ENCODE measurements around the gene NCKAP5. TPM values are rescaled to one million over a fixed set of nuclear protein-coding genes. Genes with fewer than 3 reads are reported as not detected.

The NCKAP5 gene
- total RNA-seq, 2 donors from 2014 or later: not detected

DNA sequence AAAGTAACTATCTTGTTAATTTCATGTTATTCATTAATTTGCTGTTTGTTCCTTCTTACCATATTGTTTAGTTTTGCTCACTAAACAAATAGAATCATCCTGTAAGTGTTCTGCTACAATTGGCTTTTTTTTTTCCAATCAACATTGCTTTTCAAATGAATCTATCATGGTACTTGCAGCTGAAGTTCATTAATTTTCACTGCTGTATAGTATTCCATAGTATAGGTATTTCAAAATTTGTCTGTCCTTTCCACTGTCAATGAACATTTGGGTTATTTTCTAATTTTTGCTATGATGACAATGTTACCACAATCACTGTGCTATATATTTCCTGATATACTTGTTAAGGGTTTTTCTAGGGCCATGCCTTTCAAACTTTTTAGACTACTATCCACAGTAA, 809.3 kb downstream of the NCKAP5 start:
- DNase-seq (no peak), ATAC-seq (no peak)
- Mint-ChIP-seq H3K27ac (no peak overlapping the region), H3K4me3 (no peak overlapping the region), H3K4me1 (no peaks in the 10 kb centered on the region), H3K36me3 (ENCODE audit: low read depth) (no peaks in the 10 kb centered on the region), H3K27me3 (no peaks in the 10 kb centered on the region)
- no peaks in the 10 kb centered on the region for H3K9me3 ChIP-seq (ENCODE audit: control insufficient read depth, low read length, poor library complexity, severe bottlenecking)

DNA sequence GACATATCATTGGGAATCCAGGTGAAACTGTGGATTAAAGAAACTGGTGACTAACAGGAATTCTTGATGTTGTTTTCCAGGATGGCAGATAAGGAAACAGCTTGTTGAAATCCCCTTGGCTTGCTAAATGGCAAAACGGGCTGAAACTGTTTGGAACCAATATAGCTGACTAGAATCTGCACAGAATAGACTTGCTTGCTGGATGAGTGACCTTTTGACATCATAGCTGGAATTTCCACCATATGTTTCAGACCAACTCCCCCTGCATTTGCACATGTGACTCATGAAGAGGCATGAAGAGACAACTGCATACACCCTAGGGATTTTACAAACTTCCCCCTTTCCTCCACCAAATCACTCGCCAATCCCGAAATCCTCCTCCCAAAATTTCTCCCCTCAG, 810.6 kb downstream of the NCKAP5 start:
- no peak overlapping the region for H3K27ac Mint-ChIP-seq
- no peak overlapping the region for H3K4me3 Mint-ChIP-seq
- DNase-seq (no peak), ATAC-seq (no peak)
- H3K36me3 Mint-ChIP-seq (ENCODE audit: low read depth): no peaks in the 10 kb centered on the region
- no peaks in the 10 kb centered on the region for H3K4me1 Mint-ChIP-seq
- no peaks in the 10 kb centered on the region for H3K27me3 Mint-ChIP-seq
- no peaks in the 10 kb centered on the region for H3K9me3 ChIP-seq (ENCODE audit: control insufficient read depth, low read length, poor library complexity, severe bottlenecking)

DNA sequence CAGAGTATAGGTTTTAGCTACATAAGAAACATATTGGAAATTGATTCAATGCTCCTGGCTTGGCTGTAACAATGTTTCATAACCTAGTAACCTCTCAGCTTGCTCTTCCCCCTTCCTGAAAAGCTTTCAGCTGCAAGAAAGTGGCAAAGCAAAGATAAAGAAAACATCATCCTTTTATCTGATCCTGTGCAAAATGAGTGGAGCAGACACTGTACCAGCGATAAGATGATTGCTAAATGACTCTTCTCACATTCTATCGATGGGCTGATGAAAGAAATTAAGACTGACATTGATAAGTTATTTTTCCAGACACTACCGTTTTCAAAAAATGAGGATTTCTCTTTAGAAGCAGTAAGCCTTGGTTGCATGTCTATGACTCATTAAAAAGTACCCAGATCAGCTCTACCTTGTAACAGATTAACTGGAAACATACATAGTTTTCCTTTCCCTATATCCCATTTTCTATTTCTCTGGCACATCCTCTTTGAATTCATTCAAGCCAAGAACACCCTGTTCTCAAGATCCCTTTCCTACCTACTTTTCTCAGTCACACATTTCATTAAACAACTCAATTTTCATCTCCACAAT, 811.2 kb downstream of the NCKAP5 start:
- H3K36me3 Mint-ChIP-seq (ENCODE audit: low read depth): no peaks in the 10 kb centered on the region
- no peaks in the 10 kb centered on the region for H3K9me3 ChIP-seq (ENCODE audit: control insufficient read depth, low read length, poor library complexity, severe bottlenecking)
- no peaks in the 10 kb centered on the region for H3K27me3 Mint-ChIP-seq
- no peak overlapping the region for H3K27ac Mint-ChIP-seq
- ATAC-seq: no peak
- DNase-seq: no peak
- H3K4me1 Mint-ChIP-seq: no peaks in the 10 kb centered on the region
- H3K4me3 Mint-ChIP-seq: no peak overlapping the region

DNA sequence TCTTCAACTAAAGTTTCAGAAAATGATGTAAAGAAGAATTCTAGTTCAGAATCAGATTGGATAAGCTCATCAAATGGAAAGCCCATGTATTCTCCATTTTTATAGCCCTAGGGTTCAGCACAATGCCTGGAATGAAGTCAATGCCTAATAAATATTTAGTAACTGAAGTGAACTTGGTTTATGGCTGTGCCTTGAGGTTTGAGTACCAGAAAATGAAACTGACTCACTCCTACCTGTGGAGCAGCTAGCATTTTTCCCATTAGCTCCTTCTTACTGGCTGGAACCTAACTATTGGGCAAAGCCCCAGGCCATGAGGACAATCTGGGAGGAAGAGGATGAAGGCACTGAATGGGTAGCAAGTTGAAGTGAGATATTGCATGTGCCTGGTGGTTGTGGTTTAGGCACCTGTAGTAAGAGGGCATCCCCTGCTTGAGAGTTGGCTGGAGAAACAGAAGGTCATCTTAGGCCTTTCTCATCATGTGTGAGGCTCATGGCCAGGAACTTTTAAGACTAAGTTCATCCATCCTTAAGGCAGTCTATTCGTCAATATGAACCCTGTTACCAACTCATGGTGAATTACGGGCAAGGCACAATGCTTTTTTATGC, 813.3 kb downstream of the NCKAP5 start:
- Mint-ChIP-seq H3K4me1 (no peaks in the 10 kb centered on the region), H3K4me3 (no peak overlapping the region), H3K27me3 (no peaks in the 10 kb centered on the region), H3K36me3 (ENCODE audit: low read depth) (no peaks in the 10 kb centered on the region), H3K27ac (no peak overlapping the region)
- no peaks in the 10 kb centered on the region for H3K9me3 ChIP-seq (ENCODE audit: control insufficient read depth, low read length, poor library complexity, severe bottlenecking)
- DNase-seq (no peak), ATAC-seq (no peak)

GRCh38 chr2:132754392-132754791, 813.9 kb downstream of the NCKAP5 start:
- Mint-ChIP-seq H3K27ac (no peak overlapping the region), H3K4me1 (no peaks in the 10 kb centered on the region), H3K4me3 (no peak overlapping the region), H3K27me3 (no peaks in the 10 kb centered on the region), H3K36me3 (ENCODE audit: low read depth) (no peaks in the 10 kb centered on the region)
- DNase-seq (no peak), ATAC-seq (no peak)
- no peaks in the 10 kb centered on the region for H3K9me3 ChIP-seq (ENCODE audit: control insufficient read depth, low read length, poor library complexity, severe bottlenecking)

DNA sequence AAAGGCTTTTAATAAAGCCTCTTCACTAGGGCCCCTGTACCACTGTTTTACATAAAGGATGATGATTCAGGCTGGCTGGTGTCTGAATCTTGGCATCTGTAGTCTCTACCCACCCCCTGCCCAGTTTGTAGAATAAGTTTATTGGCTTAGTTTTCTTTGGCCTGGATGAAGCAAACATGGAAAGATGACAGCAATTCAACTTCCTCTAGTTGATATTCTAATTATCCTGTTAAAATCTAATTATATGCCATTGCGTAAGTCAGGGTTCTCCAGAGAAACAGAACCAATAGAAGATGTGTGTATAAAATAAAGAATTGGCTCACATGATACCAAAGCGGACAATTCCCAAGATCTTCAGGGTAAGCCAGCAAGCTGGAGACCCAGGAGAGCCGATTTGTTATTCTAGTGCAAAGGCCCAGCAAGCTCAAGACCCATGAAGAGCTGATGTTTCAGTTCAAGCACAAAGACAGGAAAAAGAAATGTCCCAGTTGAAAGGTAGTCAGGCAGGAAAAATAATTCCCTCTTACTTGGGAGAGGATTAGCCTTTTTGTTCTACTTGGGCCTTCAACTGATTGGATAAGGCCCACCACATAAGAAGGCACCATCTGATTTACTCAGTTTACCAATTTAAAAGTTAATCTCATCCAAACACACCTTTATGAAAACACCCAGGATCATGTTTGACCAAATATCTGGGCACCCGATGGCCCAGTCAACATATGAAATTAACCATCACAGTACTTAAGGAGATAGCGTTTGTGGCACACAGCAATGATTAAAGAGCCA, 815.6 kb downstream of the NCKAP5 start:
- Mint-ChIP-seq H3K36me3 (ENCODE audit: low read depth) (no peaks in the 10 kb centered on the region), H3K27me3 (no peaks in the 10 kb centered on the region), H3K4me1 (no peaks in the 10 kb centered on the region), H3K4me3 (no peak overlapping the region), H3K27ac (no peak overlapping the region)
- no peak for DNase-seq
- ATAC-seq: no peak
- no peaks in the 10 kb centered on the region for H3K9me3 ChIP-seq (ENCODE audit: control insufficient read depth, low read length, poor library complexity, severe bottlenecking)

GRCh38 chr2:132751836-132752235, 816.4 kb downstream of the NCKAP5 start:
- Mint-ChIP-seq H3K36me3 (ENCODE audit: low read depth) (no peaks in the 10 kb centered on the region), H3K4me3 (no peak overlapping the region), H3K27ac (no peak overlapping the region), H3K27me3 (no peaks in the 10 kb centered on the region), H3K4me1 (no peaks in the 10 kb centered on the region)
- H3K9me3 ChIP-seq (ENCODE audit: control insufficient read depth, low read length, poor library complexity, severe bottlenecking): no peaks in the 10 kb centered on the region
- DNase-seq (no peak), ATAC-seq (no peak)

- Mint-ChIP-seq H3K27me3 (no peaks in the 10 kb centered on the region), H3K4me1 (no peaks in the 10 kb centered on the region), H3K27ac (no peak overlapping the region), H3K4me3 (no peak overlapping the region), H3K36me3 (ENCODE audit: low read depth) (no peaks in the 10 kb centered on the region)
- H3K9me3 ChIP-seq (ENCODE audit: control insufficient read depth, low read length, poor library complexity, severe bottlenecking): no peaks in the 10 kb centered on the region
- DNase-seq (no peak), ATAC-seq (no peak)
Observed at GRCh38 chr2:132750606-132751005, 817.7 kb downstream of the NCKAP5 start.

DNA sequence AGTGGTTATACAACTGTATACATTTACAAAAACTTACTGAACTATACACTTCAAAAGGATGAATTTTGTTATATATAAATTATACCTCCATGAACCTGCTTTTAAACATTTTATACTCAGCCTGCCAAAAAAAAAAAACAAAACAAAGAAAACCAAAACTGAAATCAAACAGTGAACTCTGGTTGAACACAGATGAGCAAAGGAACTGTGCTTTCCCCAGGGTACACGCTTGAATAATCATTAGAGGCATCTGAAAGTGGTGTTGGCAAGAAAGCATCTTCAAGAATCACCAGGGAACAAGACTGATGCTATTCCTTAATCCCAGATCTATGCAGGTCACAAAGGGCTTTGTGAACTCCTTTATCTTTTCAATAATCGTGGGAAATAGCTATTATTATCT, 821.2 kb downstream of the NCKAP5 start:
- H3K27ac Mint-ChIP-seq: no peak overlapping the region
- no peaks in the 10 kb centered on the region for H3K9me3 ChIP-seq (ENCODE audit: control insufficient read depth, low read length, poor library complexity, severe bottlenecking)
- ATAC-seq (no peak), DNase-seq (no peak)
- H3K27me3 Mint-ChIP-seq: no peaks in the 10 kb centered on the region
- H3K4me3 Mint-ChIP-seq: no peak overlapping the region
- no peaks in the 10 kb centered on the region for H3K4me1 Mint-ChIP-seq
- H3K36me3 Mint-ChIP-seq (ENCODE audit: low read depth): no peaks in the 10 kb centered on the region

DNA sequence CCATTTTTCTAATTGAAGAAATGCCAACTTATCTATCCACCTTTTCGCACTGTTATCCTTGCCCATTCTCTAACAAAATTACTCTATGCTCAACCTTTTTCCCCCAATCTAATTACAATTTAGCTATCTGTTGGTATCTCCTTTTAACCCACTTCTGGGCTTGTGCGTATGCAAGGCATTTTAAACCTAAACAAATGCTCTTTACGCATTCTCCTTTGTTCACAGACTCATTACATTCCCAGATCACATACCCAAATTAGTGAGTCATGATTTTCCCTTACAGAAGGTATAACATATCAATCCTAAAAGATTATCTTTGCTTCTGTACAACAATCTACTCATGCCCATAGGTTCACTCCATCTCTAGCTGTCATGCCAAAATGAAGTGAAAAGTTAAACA, 826.5 kb downstream of the NCKAP5 start:
- H3K9me3 ChIP-seq (ENCODE audit: control insufficient read depth, low read length, poor library complexity, severe bottlenecking): no peaks in the 10 kb centered on the region
- Mint-ChIP-seq H3K27me3 (no peaks in the 10 kb centered on the region), H3K4me3 (no peak overlapping the region), H3K27ac (no peak overlapping the region), H3K36me3 (ENCODE audit: low read depth) (no peaks in the 10 kb centered on the region), H3K4me1 (no peaks in the 10 kb centered on the region)
- DNase-seq (no peak), ATAC-seq (no peak)

DNA sequence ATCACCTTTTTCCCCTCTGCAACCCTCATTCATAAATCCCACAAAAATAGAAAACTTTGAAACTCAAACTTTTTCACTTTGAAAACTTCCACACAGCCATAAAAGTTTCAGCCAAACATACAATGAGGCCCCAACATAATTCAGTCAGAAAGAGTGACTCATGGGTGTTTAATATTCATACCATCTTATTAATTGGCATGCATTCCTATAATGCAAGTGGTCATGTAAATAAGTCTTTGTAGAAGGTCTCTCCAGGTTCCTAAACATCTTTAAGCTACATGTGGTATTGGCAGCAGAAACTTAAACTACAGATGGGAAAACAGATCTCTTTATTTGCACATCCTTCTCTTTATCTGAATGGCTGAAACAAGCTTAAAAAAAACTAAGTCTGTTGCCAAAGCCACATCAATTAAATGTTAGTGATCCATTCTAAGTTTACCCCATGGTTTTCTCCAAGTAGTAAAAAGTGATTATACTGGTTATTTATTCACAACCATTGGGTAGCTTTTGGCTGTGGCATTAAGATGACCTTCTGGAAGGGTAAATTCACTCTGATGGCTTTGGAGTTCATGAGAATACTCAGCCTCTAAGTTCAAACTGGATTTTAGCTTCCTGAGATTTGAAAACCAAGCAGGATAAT, 828.1 kb downstream of the NCKAP5 start:
- Mint-ChIP-seq H3K4me1 (no peaks in the 10 kb centered on the region), H3K36me3 (ENCODE audit: low read depth) (no peaks in the 10 kb centered on the region), H3K27me3 (no peaks in the 10 kb centered on the region), H3K27ac (no peak overlapping the region), H3K4me3 (no peak overlapping the region)
- ATAC-seq: no peak
- no peaks in the 10 kb centered on the region for H3K9me3 ChIP-seq (ENCODE audit: control insufficient read depth, low read length, poor library complexity, severe bottlenecking)
- no peak for DNase-seq

- no peaks in the 10 kb centered on the region for H3K4me1 Mint-ChIP-seq
- H3K36me3 Mint-ChIP-seq (ENCODE audit: low read depth): no peaks in the 10 kb centered on the region
- ATAC-seq (no peak), DNase-seq (no peak)
- H3K27me3 Mint-ChIP-seq: no peaks in the 10 kb centered on the region
- no peaks in the 10 kb centered on the region for H3K9me3 ChIP-seq (ENCODE audit: control insufficient read depth, low read length, poor library complexity, severe bottlenecking)
- H3K27ac Mint-ChIP-seq: no peak overlapping the region
- H3K4me3 Mint-ChIP-seq: no peak overlapping the region
Observed at GRCh38 chr2:132738223-132738622, 830.0 kb downstream of the NCKAP5 start.

GRCh38 chr2:132736059-132736458, 832.2 kb downstream of the NCKAP5 start:
- Mint-ChIP-seq H3K27ac (no peak overlapping the region), H3K4me3 (no peak overlapping the region), H3K4me1 (no peaks in the 10 kb centered on the region), H3K36me3 (ENCODE audit: low read depth) (no peaks in the 10 kb centered on the region), H3K27me3 (no peaks in the 10 kb centered on the region)
- no peaks in the 10 kb centered on the region for H3K9me3 ChIP-seq (ENCODE audit: control insufficient read depth, low read length, poor library complexity, severe bottlenecking)
- DNase-seq (no peak), ATAC-seq (no peak)

All from T-helper 17 cell (primary cell).